Keratinocyte (primary cell): Measurements from ENCODE around the gene ACBD6. TPM values are rescaled to one million over a fixed set of nuclear protein-coding genes. Genes with fewer than 3 reads are reported as not detected.

ENCODE experiments used
- DNase-seq: peaks from one replicate; pipeline ENCODE4 v3.0.0-alpha.2; 2011; ENCODE audit warnings: low read depth, missing footprints, low spot score
- FAIRE-seq: peaks from 2 replicates; lab custom pipeline; 2011; peaks lifted over from hg19 to GRCh38; lab: Jason Lieb, UNC
- H2AFZ ChIP-seq: 2 replicates; pipeline ENCODE4 v1.6.0; 2012; ENCODE audit warnings: low read length, control low read depth, inconsistent platforms; ENCODE audit not compliant: control insufficient read depth
- H3K27ac ChIP-seq: 2 replicates; pipeline ENCODE4 v1.5.1; 2011; ENCODE audit warnings: low read length; ENCODE audit not compliant: control insufficient read depth, insufficient read depth
- H3K27me3 ChIP-seq: 3 replicates; pipeline ENCODE4 v1.6.0; 2011; ENCODE audit warnings: low read length; ENCODE audit not compliant: control insufficient read depth, insufficient read depth; ENCODE audit errors: extremely low read depth
- H3K36me3 ChIP-seq, 2 experiments: 2 replicates in 1 of 2; 3 replicates in 1 of 2; pipeline ENCODE4 v1.5.1; 2011; ENCODE audit warnings: low read length in 2 of 2, mild to moderate bottlenecking in 1 of 2; ENCODE audit not compliant: control insufficient read depth in 2 of 2, insufficient read depth in 2 of 2; ENCODE audit errors: extremely low read depth in 1 of 2
- H3K4me1 ChIP-seq: 3 replicates; pipeline ENCODE4 v1.5.1; 2011; ENCODE audit warnings: low read length; ENCODE audit not compliant: control insufficient read depth, insufficient read depth; ENCODE audit errors: extremely low read depth
- H3K4me2 ChIP-seq: 3 replicates; pipeline ENCODE4 v1.6.0; 2011; ENCODE audit warnings: low read depth, low read length; ENCODE audit not compliant: control insufficient read depth, insufficient read depth; ENCODE audit errors: extremely low read depth
- H3K4me3 ChIP-seq, 3 experiments: fragments of 200-600 bp in 1 of 3; sonication (generic) in 1 of 3; 2 replicates in 2 of 3; 3 replicates in 1 of 3; pipeline ENCODE4 v1.5.1; 2011 to 2016; ENCODE audit warnings: low read length in 3 of 3, mild to moderate bottlenecking in 3 of 3, control low read depth in 2 of 3, inconsistent platforms in 1 of 3, low read depth in 1 of 3, mixed read lengths in 1 of 3, mixed run types in 1 of 3, moderate library complexity in 1 of 3; ENCODE audit not compliant: control insufficient read depth in 2 of 3, insufficient read depth in 2 of 3; ENCODE audit errors: extremely low read depth in 1 of 3
- H3K79me2 ChIP-seq: 2 replicates; pipeline ENCODE4 v1.6.0; 2012; ENCODE audit warnings: low read length; ENCODE audit not compliant: control insufficient read depth, insufficient read depth
- H3K9ac ChIP-seq: 3 replicates; pipeline ENCODE4 v1.6.0; 2011; ENCODE audit warnings: low read length; ENCODE audit not compliant: control insufficient read depth, insufficient read depth; ENCODE audit errors: extremely low read depth
- H3K9me1 ChIP-seq: 3 replicates; pipeline ENCODE4 v1.6.0; 2011; ENCODE audit warnings: low read length; ENCODE audit not compliant: control insufficient read depth, insufficient read depth; ENCODE audit errors: extremely low read depth
- H3K9me3 ChIP-seq: 2 replicates; pipeline ENCODE4 v1.5.1; 2012; ENCODE audit warnings: low read depth, low read length; ENCODE audit not compliant: control insufficient read depth
- H4K20me1 ChIP-seq: 3 replicates; pipeline ENCODE4 v1.6.0; 2011; ENCODE audit warnings: low read length; ENCODE audit not compliant: control insufficient read depth, insufficient read depth; ENCODE audit errors: extremely low read depth
- CTCF ChIP-seq, 3 experiments: IDR thresholded peaks in 1 of 3; conservative IDR thresholded peaks in 1 of 3; optimal IDR thresholded peaks in 1 of 3; 2 replicates in 2 of 3; 3 replicates in 1 of 3; pipeline versions ENCODE3 to v1.5.1; 2011; ENCODE audit warnings: low read length in 3 of 3, mild to moderate bottlenecking in 3 of 3, moderate library complexity in 2 of 3, control low read depth in 1 of 3, inconsistent platforms in 1 of 3; ENCODE audit not compliant: insufficient read depth in 2 of 3; ENCODE audit errors: extremely low read depth in 1 of 3
- EZH2 ChIP-seq: IDR thresholded peaks from one replicate; pipeline ENCODE4 v1.6.1; 2012; ENCODE audit warnings: inconsistent platforms, mild to moderate bottlenecking, low read length, moderate library complexity
- dilution Hi-C: fragments of 300-500 bp; cut with MboI; formaldehyde crosslinking; loops from one replicate; pipeline ENCODE4 v1.7.0; 2020; ENCODE audit warnings: low sequenced_read_pairs; ENCODE audit not compliant: extremely low pct_ligation_motif_present
- polyA minus RNA-seq, 3 experiments: library from RNA; depleted of rRNA, polyadenylated mRNA; stranded (reverse); fragments of >200 nt; gene quantifications; 1 replicate in 1 of 3; 2 replicates in 1 of 3; 3 replicates in 1 of 3; pipeline ENCODE4 v1.2.3, GENCODE V29; 2011
- polyA plus RNA-seq, 5 experiments: library from polyadenylated mRNA; depleted of rRNA in 3 of 5; stranded (reverse) in 3 of 5; stranded (forward) in 1 of 5; unstranded in 1 of 5; fragments of >200 nt; gene quantifications; 1 replicate in 1 of 5; 2 replicates in 3 of 5; 3 replicates in 1 of 5; pipeline versions ENCODE4 v1.2.1 to v1.2.3, GENCODE V29; 2011 to 2012; ENCODE audit warnings: missing spikeins in 2 of 5, low read depth in 1 of 5, low replicate concordance in 1 of 5

The ACBD6 gene
- polyA plus RNA-seq (47.5 to 53.6 TPM (median 50.5 TPM) in 3 replicates), polyA minus RNA-seq (56.5 to 87.7 TPM (median 72.0 TPM) in 3 replicates)
- 30.2 TPM for polyA plus RNA-seq (2011; ENCODE audit: low read depth)
- polyA plus RNA-seq (2011; cell fraction: cytosol; rRNA removed) = 52.9 and 66.8 TPM in 2 replicates
- polyA plus RNA-seq (2011; cell fraction: nucleus; rRNA removed) = 86.1 and 94.6 TPM in 2 replicates
- polyA plus RNA-seq (2012; ENCODE audit: low replicate concordance) = 50.4 and 54.0 TPM in 2 replicates
- 34.0 TPM for polyA minus RNA-seq (2011; cell fraction: cytosol; rRNA and poly(A)+ RNA removed)
- polyA minus RNA-seq (2011; cell fraction: nucleus; rRNA and poly(A)+ RNA removed) = 44.4 and 74.8 TPM in 2 replicates

GRCh38 chr1:180502361-180503279 lies at the start of gene ACBD6:
Gene ACBD6, minus strand, starts transcription at chr1:180502577. Its CDS starts 311 bp downstream, at chr1:180502266.
- no peak for FAIRE-seq
- dilution Hi-C loops = loop anchor here (25.0 kb wide), 1 partner anchor 360 kb away; no protein-coding TSS in a partner anchor

GRCh38 chr1:180551997-180552396 lies 49.6 kb upstream of the ACBD6 start:
- H3K4me1 ChIP-seq = no peaks in the 10 kb centered on the region
- no peak for DNase-seq
- H3K27me3 ChIP-seq = no peaks in the 10 kb centered on the region
- H3K9ac ChIP-seq = no peak overlapping the region
- FAIRE-seq = peak; percentile 34
- H3K9me3 ChIP-seq = no peaks in the 10 kb centered on the region
- dilution Hi-C loops = no loop called here
- no peaks in the 10 kb centered on the region for H3K9me1 ChIP-seq
- H2AFZ ChIP-seq = no peak overlapping the region
- H3K4me2 ChIP-seq = no peak overlapping the region
- no peaks in the 10 kb centered on the region for H4K20me1 ChIP-seq
- no peaks in the 10 kb centered on the region for H3K79me2 ChIP-seq
- TF ChIP-seq EZH2 (no peak), CTCF (optimal IDR thresholded peaks at IDR 0.05 in 1 of 3, IDR thresholded peaks at IDR 0.05 in 1 of 3, conservative IDR thresholded peaks at IDR 0.05 in 1 of 3; ENCODE audit: extremely low read depth in 1 of 3, insufficient read depth in 2 of 3, low read length in 3 of 3) (no peak)
- no peaks in the 10 kb centered on the region for H3K36me3 ChIP-seq
- no peak overlapping the region for H3K27ac ChIP-seq
- no peak overlapping the region for H3K4me3 ChIP-seq

More at GRCh38 chr1:180502361-180503279, at the start of gene ACBD6:
- Histone ChIP-seq H3K36me3 (peaks cover 0 to 3% of the 10 kb centered on the region in 2 experiments), H2AFZ (peak within 1 kb of the TSS; percentile 90), H3K9me3 (no peaks in the 10 kb centered on the region), H3K9me1 (no peaks in the 10 kb centered on the region), H3K4me3 (peak within 1 kb of the TSS; percentile 83 to 99 (median 98)), H3K4me1 (peaks cover 24% of the 10 kb centered on the region), H4K20me1 (no peaks in the 10 kb centered on the region), H3K4me2 (peak within 1 kb of the TSS; percentile 98), H3K27me3 (no peaks in the 10 kb centered on the region), H3K27ac (peak within 1 kb of the TSS; percentile 93), H3K79me2 (peaks cover 44% of the 10 kb centered on the region), H3K9ac (peak within 1 kb of the TSS; percentile 95)
- peak; percentile 8 to 24 (median 8) for TF ChIP-seq CTCF (optimal IDR thresholded peaks at IDR 0.05 in 1 of 3, IDR thresholded peaks at IDR 0.05 in 1 of 3, conservative IDR thresholded peaks at IDR 0.05 in 1 of 3; ENCODE audit: extremely low read depth in 1 of 3, insufficient read depth in 2 of 3, low read length in 3 of 3)
- no peak for TF ChIP-seq EZH2
- DNase-seq = no peak
